ENCODE data around the gene SERHL2. TPM values are rescaled to one million over a fixed set of nuclear protein-coding genes. Genes with fewer than 3 reads are reported as not detected.
A peak's percentile ranks its signal among the peaks of the same experiment; 100 is the strongest.

Gene SERHL2
- total RNA-seq, 1 donor from 2014 or later, result not detected

- H3K36me3 ChIP-seq, result no peaks in the 10 kb centered on the region
- Mint-ChIP-seq H3K4me3 (peak overlapping the region; percentile 81), H3K36me3 (peaks cover 36% of the 10 kb centered on the region), H3K27ac (peak overlapping the region; percentile 97), H3K9me3 (peaks cover 2% of the 10 kb centered on the region), H3K4me1 (peaks cover 62% of the 10 kb centered on the region), H3K27me3 (ENCODE audit: insufficient read depth, low read depth) (peaks cover 2% of the 10 kb centered on the region)
- no peak overlapping the region for H2AFZ ChIP-seq (replicated peaks)
- H3K9me3 ChIP-seq (ENCODE audit: low read depth), result no peaks in the 10 kb centered on the region
- DNase-seq (ENCODE audit: low spot score), result peak; percentile 31
- H3K4me1 ChIP-seq, result peaks cover 28% of the 10 kb centered on the region
- no peak overlapping the region for H3K9ac ChIP-seq
- no peaks in the 10 kb centered on the region for H3K27me3 ChIP-seq
- peak overlapping the region; percentile 81 for H3K27ac ChIP-seq
- H3F3A ChIP-seq (ENCODE audit: low read depth), result peaks cover 39% of the 10 kb centered on the region
- H3K79me2 ChIP-seq (ENCODE audit: low read depth), result peaks cover 100% of the 10 kb centered on the region
- H4K20me1 ChIP-seq (ENCODE audit: low read depth), result peaks cover 88% of the 10 kb centered on the region
- H3K4me2 ChIP-seq, result peak overlapping the region; percentile 48
- TF ChIP-seq CTCF (IDR thresholded peaks at IDR 0.05), result no peak
- no peak for TF ChIP-seq EZH2phosphoT487 (IDR thresholded peaks at IDR 0.05)
- no peak for TF ChIP-seq EZH2 (IDR thresholded peaks at IDR 0.05)
- peak overlapping the region; percentile 2 for H3K4me3 ChIP-seq
Measured at GRCh38 chr22:42608823-42609361, 55.1 kb downstream of the SERHL2 start.

- no peak for TF ChIP-seq EZH2phosphoT487 (IDR thresholded peaks at IDR 0.05)
- TF ChIP-seq EZH2 (IDR thresholded peaks at IDR 0.05), result no peak
- TF ChIP-seq CTCF (IDR thresholded peaks at IDR 0.05), result no peak
- H3K36me3 ChIP-seq, result no peaks in the 10 kb centered on the region
- H3K9ac ChIP-seq, result no peak overlapping the region
- no peak overlapping the region for H2AFZ ChIP-seq (replicated peaks)
- no peak overlapping the region for H3K4me3 ChIP-seq
- no peak for DNase-seq (ENCODE audit: low spot score)
- peaks cover 92% of the 10 kb centered on the region for H3K79me2 ChIP-seq (ENCODE audit: low read depth)
- Mint-ChIP-seq H3K9me3 (peaks cover 2% of the 10 kb centered on the region), H3K4me3 (peak overlapping the region; percentile 55), H3K27me3 (ENCODE audit: insufficient read depth, low read depth) (peaks cover 5% of the 10 kb centered on the region), H3K36me3 (peaks cover 38% of the 10 kb centered on the region), H3K4me1 (peaks cover 62% of the 10 kb centered on the region), H3K27ac (peak overlapping the region; percentile 85)
- no peaks in the 10 kb centered on the region for H3K9me3 ChIP-seq (ENCODE audit: low read depth)
- H3K27me3 ChIP-seq, result no peaks in the 10 kb centered on the region
- no peak overlapping the region for H3K4me2 ChIP-seq
- peaks cover 44% of the 10 kb centered on the region for H3F3A ChIP-seq (ENCODE audit: low read depth)
- peaks cover 77% of the 10 kb centered on the region for H4K20me1 ChIP-seq (ENCODE audit: low read depth)
- H3K27ac ChIP-seq, result no peak overlapping the region
- peaks cover 18% of the 10 kb centered on the region for H3K4me1 ChIP-seq
Measured at GRCh38 chr22:42610186-42610585, 56.4 kb downstream of the SERHL2 start.

- H3K4me1 ChIP-seq, result peaks cover 21% of the 10 kb centered on the region
- H3K9me3 Mint-ChIP-seq, result peaks cover 2% of the 10 kb centered on the region
- no peak overlapping the region for H3K9ac ChIP-seq
- H3K27me3 ChIP-seq, result no peaks in the 10 kb centered on the region
- no peak overlapping the region for H3K4me3 ChIP-seq
- H3K4me2 ChIP-seq, result no peak overlapping the region
- H3K27ac ChIP-seq, result no peak overlapping the region
- peaks cover 51% of the 10 kb centered on the region for H3F3A ChIP-seq (ENCODE audit: low read depth)
- H3K4me3 Mint-ChIP-seq, result peak overlapping the region; percentile 13
- no peaks in the 10 kb centered on the region for H3K36me3 ChIP-seq
- H3K27me3 Mint-ChIP-seq (ENCODE audit: insufficient read depth, low read depth), result peaks cover 9% of the 10 kb centered on the region
- peaks cover 31% of the 10 kb centered on the region for H3K36me3 Mint-ChIP-seq
- no peak overlapping the region for H3K27ac Mint-ChIP-seq
- no peak for TF ChIP-seq EZH2 (IDR thresholded peaks at IDR 0.05)
- no peak for TF ChIP-seq CTCF (IDR thresholded peaks at IDR 0.05)
- TF ChIP-seq EZH2phosphoT487 (IDR thresholded peaks at IDR 0.05), result no peak
- peaks cover 69% of the 10 kb centered on the region for H3K4me1 Mint-ChIP-seq
- no peaks in the 10 kb centered on the region for H3K9me3 ChIP-seq (ENCODE audit: low read depth)
- H2AFZ ChIP-seq (replicated peaks), result no peak overlapping the region
- no peak for DNase-seq (ENCODE audit: low spot score)
- peaks cover 84% of the 10 kb centered on the region for H3K79me2 ChIP-seq (ENCODE audit: low read depth)
- peaks cover 68% of the 10 kb centered on the region for H4K20me1 ChIP-seq (ENCODE audit: low read depth)
Measured at GRCh38 chr22:42611051-42611450, 57.3 kb downstream of the SERHL2 start.

All from neural progenitor cell (in vitro differentiated cells).